AG04449 (cell line): ENCODE results near the gene PRPF31.

ENCODE experiments used
- CTCF ChIA-PET: fragments of 350-600 bp; formaldehyde crosslinking; extraction: SDS; loops from one replicate; lab custom pipeline; 2021; ENCODE audit warnings: antibody characterized with exemption; lab: Yijun Ruan, JAX
- POLR2A ChIA-PET: fragments of 400-600, 350-600 bp; formaldehyde crosslinking; extraction: SDS; loops from one replicate; lab custom pipeline; 2020; ENCODE audit warnings: antibody characterized with exemption, inconsistent platforms; lab: Yijun Ruan, JAX
- DNase-seq: peaks from one replicate; pipeline ENCODE4 v3.0.0-alpha.2; 2010; ENCODE audit warnings: low read depth, low spot score
- H3K4me3 ChIP-seq: 2 replicates; pipeline ENCODE4 v1.5.1; 2011; ENCODE audit warnings: low read depth, mild to moderate bottlenecking, control low read depth, low read length
- TF ChIP-seq, protein P1 (sequence below): IDR thresholded peaks from one replicate; pipeline ENCODE4 v1.5.1; 2011; ENCODE audit warnings: mild to moderate bottlenecking, moderate library complexity, low read length, control low read depth, inconsistent platforms; ENCODE audit not compliant: insufficient read depth; ENCODE audit errors: missing control alignments

PRPF31 gene

DNA sequence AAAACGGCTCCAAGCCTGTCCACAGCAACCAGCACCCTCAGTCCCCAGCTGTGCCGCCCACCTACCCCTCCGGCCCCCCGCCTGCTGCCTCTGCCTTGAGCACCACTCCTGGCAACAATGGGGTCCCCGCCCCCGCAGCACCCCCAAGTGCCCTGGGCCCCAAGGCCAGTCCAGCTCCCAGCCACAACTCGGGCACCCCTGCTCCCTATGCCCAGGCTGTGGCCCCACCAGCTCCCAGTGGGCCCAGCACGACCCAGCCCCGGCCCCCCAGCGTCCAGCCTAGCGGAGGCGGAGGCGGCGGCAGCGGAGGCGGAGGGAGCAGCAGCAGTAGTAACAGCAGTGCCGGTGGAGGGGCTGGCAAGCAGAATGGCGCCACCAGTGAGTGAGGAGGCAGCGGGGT is 32.6 kb downstream of the PRPF31 start:
- ChIA-PET CTCF (interaction anchor here (0.9 to 1.0 kb wide), 2 partner anchors 10 to 21 kb away, joined by 3 to 6 read pairs; no protein-coding TSS in a partner anchor), POLR2A (interaction anchor here (2.1 kb wide), 1 partner anchor 11 kb away, joined by 7 read pairs; the partner anchor contains the start of gene CNOT3)
- TF ChIP-seq, protein P1, sequence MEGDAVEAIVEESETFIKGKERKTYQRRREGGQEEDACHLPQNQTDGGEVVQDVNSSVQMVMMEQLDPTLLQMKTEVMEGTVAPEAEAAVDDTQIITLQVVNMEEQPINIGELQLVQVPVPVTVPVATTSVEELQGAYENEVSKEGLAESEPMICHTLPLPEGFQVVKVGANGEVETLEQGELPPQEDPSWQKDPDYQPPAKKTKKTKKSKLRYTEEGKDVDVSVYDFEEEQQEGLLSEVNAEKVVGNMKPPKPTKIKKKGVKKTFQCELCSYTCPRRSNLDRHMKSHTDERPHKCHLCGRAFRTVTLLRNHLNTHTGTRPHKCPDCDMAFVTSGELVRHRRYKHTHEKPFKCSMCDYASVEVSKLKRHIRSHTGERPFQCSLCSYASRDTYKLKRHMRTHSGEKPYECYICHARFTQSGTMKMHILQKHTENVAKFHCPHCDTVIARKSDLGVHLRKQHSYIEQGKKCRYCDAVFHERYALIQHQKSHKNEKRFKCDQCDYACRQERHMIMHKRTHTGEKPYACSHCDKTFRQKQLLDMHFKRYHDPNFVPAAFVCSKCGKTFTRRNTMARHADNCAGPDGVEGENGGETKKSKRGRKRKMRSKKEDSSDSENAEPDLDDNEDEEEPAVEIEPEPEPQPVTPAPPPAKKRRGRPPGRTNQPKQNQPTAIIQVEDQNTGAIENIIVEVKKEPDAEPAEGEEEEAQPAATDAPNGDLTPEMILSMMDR = no peak
- DNase-seq = no peak
- no peak overlapping the region for H3K4me3 ChIP-seq

DNA sequence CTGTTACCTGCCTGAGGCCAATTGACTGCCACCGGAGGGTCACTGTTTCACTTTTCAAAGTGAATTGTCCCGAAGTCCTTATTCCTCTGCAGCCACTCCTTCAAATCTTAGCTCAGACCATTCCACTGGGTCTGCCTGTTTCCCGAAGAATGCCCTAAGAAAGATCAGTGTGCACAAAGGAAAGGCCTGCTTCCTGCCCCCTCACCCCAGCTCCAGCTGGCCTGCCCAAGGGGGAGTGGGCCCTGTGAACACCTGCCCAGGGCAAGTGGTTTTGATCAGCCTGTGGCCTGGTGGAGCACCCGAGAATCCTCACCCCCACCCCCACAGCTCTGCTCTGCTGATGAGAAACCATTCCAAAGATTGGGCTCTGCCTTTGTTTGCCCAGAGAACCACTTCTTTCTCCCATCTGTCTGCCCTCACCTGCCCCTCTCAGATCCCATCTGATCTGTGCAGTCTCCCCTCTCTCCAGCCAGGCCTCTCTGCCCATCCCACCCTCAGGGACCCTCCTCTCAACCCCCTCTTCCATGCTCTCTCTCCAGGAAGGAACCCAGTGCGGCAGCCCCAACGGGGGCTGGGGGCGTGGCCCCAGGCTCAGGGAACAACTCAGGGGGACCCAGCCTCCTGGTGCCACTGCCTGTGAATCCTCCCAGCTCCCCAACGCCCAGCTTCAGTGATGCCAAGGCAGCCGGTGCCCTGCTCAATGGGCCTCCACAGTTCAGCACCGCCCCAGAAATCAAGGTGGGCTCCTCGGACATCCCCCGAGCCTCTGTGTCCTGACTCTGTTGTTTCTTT is 33.7 kb downstream of the PRPF31 start:
- TF ChIP-seq, protein P1 = no peak
- CTCF ChIA-PET = interaction anchor here (0.9 to 1.5 kb wide), 3 partner anchors 10 to 19 kb away, joined by 3 to 4 read pairs (median 3); partner anchors contain the start of gene LENG1
- POLR2A ChIA-PET = interaction anchor here (1.9 to 2.1 kb wide), 2 partner anchors 9 to 12 kb away, joined by 5 to 7 read pairs; partner anchors contain the start of gene CNOT3
- no peak for DNase-seq
- no peak overlapping the region for H3K4me3 ChIP-seq

DNA sequence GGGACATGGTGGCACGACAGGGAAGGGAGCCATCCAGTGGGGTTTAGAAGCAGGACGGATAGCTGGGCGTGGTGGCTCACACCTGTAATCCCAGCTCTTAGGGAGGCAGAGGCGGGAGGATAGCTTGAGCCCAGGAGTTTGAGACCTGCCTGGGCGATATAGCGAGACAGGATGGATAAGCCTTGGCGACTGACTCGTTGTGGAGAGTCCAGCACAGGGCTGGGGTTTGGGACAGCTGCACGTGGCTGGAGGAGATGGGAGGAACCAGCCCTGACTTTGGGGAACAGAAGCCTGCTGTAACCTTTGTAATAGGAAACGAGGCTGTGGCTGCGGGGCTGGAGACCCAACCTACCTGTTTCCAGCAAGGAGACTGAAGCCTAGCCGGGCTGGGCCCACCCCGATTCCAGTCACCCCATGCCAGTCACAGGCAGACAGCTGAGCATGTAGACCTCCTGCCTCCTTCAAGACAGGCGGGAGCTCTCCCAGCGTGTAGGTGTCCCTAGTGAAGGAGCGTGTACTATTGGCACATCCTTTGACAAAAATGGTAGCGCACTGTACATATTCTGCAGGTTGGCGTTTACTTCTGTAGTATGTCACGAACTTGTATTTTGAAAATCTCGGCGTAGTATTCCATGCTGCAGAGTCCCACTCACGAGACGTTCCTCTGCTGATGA is 35.9 kb downstream of the PRPF31 start:
- TF ChIP-seq, protein P1 = no peak
- CTCF ChIA-PET = interaction anchor here (1.0 to 1.8 kb wide), 3 partner anchors 8 to 13 kb away, joined by 3 to 6 read pairs (median 3); partner anchors contain the start of gene LENG1
- no peak overlapping the region for H3K4me3 ChIP-seq
- no peak for DNase-seq
- POLR2A ChIA-PET = interaction anchor here (0.6 to 1.1 kb wide), 4 partner anchors 8 to 54 kb away, joined by 3 to 5 read pairs (median 4); partner anchors contain the start of genes CNOT3, LENG1, PRPF31 and TFPT

DNA sequence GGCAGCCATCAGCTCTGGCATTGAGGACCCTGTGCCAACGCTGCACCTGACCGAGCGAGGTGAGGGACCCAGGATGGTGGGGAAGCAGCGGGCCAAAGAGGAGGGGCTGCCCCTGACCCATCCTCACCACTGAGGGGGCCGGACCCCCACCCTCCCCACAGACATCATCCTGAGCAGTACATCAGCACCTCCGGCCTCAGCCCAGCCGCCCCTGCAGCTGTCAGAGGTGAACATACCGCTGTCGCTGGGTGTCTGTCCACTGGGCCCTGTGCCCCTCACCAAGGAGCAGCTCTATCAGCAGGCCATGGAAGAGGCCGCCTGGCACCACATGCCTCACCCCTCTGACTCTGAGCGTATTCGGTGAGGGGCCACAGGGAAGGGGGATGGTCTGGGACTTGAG is 36.7 kb downstream of the PRPF31 start:
- ChIA-PET CTCF (interaction anchor here (1.0 kb wide), 1 partner anchor 12 kb away, joined by 3 read pairs; no protein-coding TSS in a partner anchor), POLR2A (interaction anchor here (1.0 kb wide), 2 partner anchors 15 to 37 kb away, joined by 3 to 5 read pairs; partner anchors contain the start of genes CNOT3, PRPF31 and TFPT)
- DNase-seq = no peak
- TF ChIP-seq, protein P1 = no peak
- H3K4me3 ChIP-seq = no peak overlapping the region

DNA sequence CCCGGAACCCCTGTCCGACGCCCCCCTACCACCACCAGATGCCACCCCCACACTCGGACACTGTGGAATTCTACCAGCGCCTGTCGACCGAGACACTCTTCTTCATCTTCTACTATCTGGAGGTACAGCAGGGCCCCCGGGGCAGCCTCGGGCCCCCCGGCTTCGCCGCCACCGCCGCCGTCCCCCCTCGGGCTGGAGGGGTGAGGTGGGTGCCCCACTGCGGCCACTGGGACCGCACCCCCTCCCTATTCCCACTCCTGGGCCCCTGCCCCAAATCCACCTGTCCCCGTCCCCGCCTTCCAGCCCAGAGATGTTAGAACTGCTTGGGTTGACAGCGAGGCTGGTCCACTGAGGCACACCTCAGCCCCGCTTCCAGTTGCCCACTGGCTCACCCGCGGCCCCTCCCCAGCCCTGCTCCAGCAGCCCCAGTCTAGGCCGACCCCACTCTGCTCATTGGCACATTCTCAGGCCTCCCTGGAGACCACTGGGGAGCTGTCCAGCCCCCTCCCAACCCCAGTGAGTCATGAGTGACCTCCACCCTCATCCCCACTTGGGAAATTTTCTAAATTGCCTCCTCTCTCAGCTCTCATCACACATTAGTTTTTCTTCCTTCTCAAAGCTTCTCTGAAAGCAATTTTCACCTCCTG is 37.4 kb downstream of the PRPF31 start:
- no peak for DNase-seq
- ChIA-PET POLR2A (no interaction called here), CTCF (no interaction called here)
- H3K4me3 ChIP-seq = no peak overlapping the region
- TF ChIP-seq, protein P1 = no peak
